ENCODE results near the gene WDFY2. TPM values are rescaled to one million over a fixed set of nuclear protein-coding genes. Genes with fewer than 3 reads are reported as not detected.
A peak's percentile ranks its signal among the peaks of the same experiment; 100 is the strongest.

WDFY2 gene
- polyA plus RNA-seq, 6 donors from 2014 or later, result 7.6 to 13.6 (median 8.0) TPM

- H3K27me3 Mint-ChIP-seq, result no peaks in the 10 kb centered on the region
Measured at GRCh38 chr13:51805925-51806324, 221.7 kb downstream of the WDFY2 start.

GRCh38 chr13:51806566-51806965 lies 222.3 kb downstream of the WDFY2 start:
- H3K4me3 Mint-ChIP-seq, result peak overlapping the region in 1 of 8 donors; percentile 86
- peak overlapping the region in 3 of 6 donors; percentile 71 to 99 (median 90) for H3K27ac Mint-ChIP-seq
- ATAC-seq (ENCODE audit: low read depth in 2 of 2), result no peak
- DNase-seq, result no peak
- H3K4me1 Mint-ChIP-seq, result peaks cover 25 to 49% (median 34%) of the 10 kb centered on the region in 3 donors
- H3K36me3 Mint-ChIP-seq, result no peaks in the 10 kb centered on the region
- peaks cover 0 to 5% (median 0%) of the 10 kb centered on the region in 7 donors for H3K9me3 Mint-ChIP-seq
- H3K27me3 Mint-ChIP-seq, result no peaks in the 10 kb centered on the region

More at GRCh38 chr13:51805925-51806324, 221.7 kb downstream of the WDFY2 start:
- H3K4me1 Mint-ChIP-seq, result peaks cover 22 to 43% (median 33%) of the 10 kb centered on the region in 3 donors
- H3K27ac Mint-ChIP-seq, result peak overlapping the region in 4 of 6 donors; percentile 75 to 99 (median 88)
- DNase-seq (no peak), ATAC-seq (ENCODE audit: low read depth in 2 of 2) (no peak)
- peak overlapping the region in 1 of 8 donors; percentile 86 for H3K4me3 Mint-ChIP-seq
- no peaks in the 10 kb centered on the region for H3K36me3 Mint-ChIP-seq
- peaks cover 0 to 5% (median 0%) of the 10 kb centered on the region in 7 donors for H3K9me3 Mint-ChIP-seq

- Mint-ChIP-seq H3K27ac (peak overlapping the region in 2 of 6 donors; percentile 47 to 99), H3K4me3 (peak overlapping the region in 1 of 8 donors; percentile 86), H3K27me3 (no peaks in the 10 kb centered on the region), H3K36me3 (no peaks in the 10 kb centered on the region), H3K4me1 (peaks cover 27 to 51% (median 38%) of the 10 kb centered on the region in 3 donors), H3K9me3 (peaks cover 0 to 5% (median 0%) of the 10 kb centered on the region in 7 donors)
- no peak for DNase-seq
- no peak for ATAC-seq (ENCODE audit: low read depth in 2 of 2)
Measured at GRCh38 chr13:51807041-51807440, 222.8 kb downstream of the WDFY2 start.

GRCh38 chr13:51808811-51809210 lies 224.5 kb downstream of the WDFY2 start:
- H3K4me1 Mint-ChIP-seq, result peaks cover 27 to 39% (median 36%) of the 10 kb centered on the region in 3 donors
- no peaks in the 10 kb centered on the region for H3K36me3 Mint-ChIP-seq
- DNase-seq, result no peak
- H3K4me3 Mint-ChIP-seq, result peak overlapping the region in 1 of 8 donors; percentile 18
- no peak overlapping the region for H3K27ac Mint-ChIP-seq
- peaks cover 0 to 5% (median 0%) of the 10 kb centered on the region in 7 donors for H3K9me3 Mint-ChIP-seq
- ATAC-seq (ENCODE audit: low read depth in 2 of 2), result no peak
- H3K27me3 Mint-ChIP-seq, result no peaks in the 10 kb centered on the region

DNA sequence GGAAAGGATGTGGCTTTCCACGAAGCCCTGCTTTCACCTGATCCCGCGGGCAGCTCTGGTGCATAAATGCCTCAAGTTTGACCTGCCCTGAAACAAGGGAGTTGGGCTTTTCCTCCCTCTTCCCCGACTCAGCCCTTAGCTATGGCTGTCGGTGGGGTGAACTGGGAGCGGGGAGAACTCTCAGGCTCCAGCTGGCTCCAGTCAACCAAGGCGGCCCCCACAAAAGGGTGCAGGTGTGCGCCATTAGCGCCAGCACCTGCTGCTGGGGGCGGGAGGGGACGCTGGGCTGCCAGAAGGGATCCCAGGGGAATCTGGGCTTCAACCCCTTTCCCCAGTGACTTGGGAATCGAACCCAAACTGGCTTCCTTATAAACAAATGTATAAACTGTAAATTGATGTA lies 226.8 kb downstream of the WDFY2 start:
- no peaks in the 10 kb centered on the region for H3K27me3 Mint-ChIP-seq
- peak overlapping the region in 1 of 8 donors; percentile 22 for H3K4me3 Mint-ChIP-seq
- peaks cover 0 to 5% (median 0%) of the 10 kb centered on the region in 7 donors for H3K9me3 Mint-ChIP-seq
- H3K27ac Mint-ChIP-seq, result peak overlapping the region in 2 of 6 donors; percentile 6 to 80
- DNase-seq, result no peak
- no peak for ATAC-seq (ENCODE audit: low read depth in 2 of 2)
- H3K36me3 Mint-ChIP-seq, result no peaks in the 10 kb centered on the region
- peaks cover 20 to 35% (median 25%) of the 10 kb centered on the region in 3 donors for H3K4me1 Mint-ChIP-seq

DNA sequence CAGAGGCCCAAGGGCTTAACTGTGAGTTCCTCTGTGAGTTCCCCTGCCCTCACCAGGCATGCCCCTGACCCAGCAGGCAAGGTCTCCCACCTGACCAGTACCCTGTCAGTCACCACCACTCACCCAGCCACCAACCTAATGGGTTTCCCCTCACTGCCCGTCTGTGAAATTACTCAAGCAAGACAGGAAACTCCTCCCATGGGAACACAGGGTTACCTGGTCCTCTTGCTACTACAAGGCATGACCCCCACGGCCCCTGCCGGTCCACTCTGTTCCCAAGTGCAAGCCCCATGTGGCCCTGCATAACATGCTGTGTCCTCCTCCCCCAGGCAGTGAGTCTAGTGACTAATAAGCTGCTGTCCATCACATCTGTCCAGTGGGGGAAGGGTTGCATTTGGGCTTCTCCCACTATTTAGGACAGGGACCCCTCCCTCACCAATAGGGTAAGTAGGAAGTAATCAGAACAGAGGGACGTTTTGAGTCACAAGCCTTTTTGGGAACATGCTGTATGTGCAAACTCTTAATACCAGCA lies 227.7 kb downstream of the WDFY2 start:
- no peaks in the 10 kb centered on the region for H3K36me3 Mint-ChIP-seq
- peak overlapping the region in 3 of 6 donors; percentile 26 to 88 (median 52) for H3K27ac Mint-ChIP-seq
- DNase-seq, result no peak
- peaks cover 0 to 5% (median 0%) of the 10 kb centered on the region in 7 donors for H3K9me3 Mint-ChIP-seq
- H3K4me3 Mint-ChIP-seq, result no peak overlapping the region
- peaks cover 16 to 34% (median 20%) of the 10 kb centered on the region in 3 donors for H3K4me1 Mint-ChIP-seq
- ATAC-seq (ENCODE audit: low read depth in 2 of 2), result no peak
- no peaks in the 10 kb centered on the region for H3K27me3 Mint-ChIP-seq

GRCh38 chr13:51814071-51814470 lies 229.8 kb downstream of the WDFY2 start:
- ATAC-seq (ENCODE audit: low read depth in 2 of 2) (no peak), DNase-seq (no peak)
- H3K4me3 Mint-ChIP-seq, result no peak overlapping the region
- no peaks in the 10 kb centered on the region for H3K27me3 Mint-ChIP-seq
- peaks cover 0 to under 1% (median 0%) of the 10 kb centered on the region in 7 donors for H3K9me3 Mint-ChIP-seq
- peaks cover 20 to 38% (median 24%) of the 10 kb centered on the region in 3 donors for H3K4me1 Mint-ChIP-seq
- H3K27ac Mint-ChIP-seq, result peak overlapping the region in 2 of 6 donors; percentile 63 to 68
- no peaks in the 10 kb centered on the region for H3K36me3 Mint-ChIP-seq

DNA sequence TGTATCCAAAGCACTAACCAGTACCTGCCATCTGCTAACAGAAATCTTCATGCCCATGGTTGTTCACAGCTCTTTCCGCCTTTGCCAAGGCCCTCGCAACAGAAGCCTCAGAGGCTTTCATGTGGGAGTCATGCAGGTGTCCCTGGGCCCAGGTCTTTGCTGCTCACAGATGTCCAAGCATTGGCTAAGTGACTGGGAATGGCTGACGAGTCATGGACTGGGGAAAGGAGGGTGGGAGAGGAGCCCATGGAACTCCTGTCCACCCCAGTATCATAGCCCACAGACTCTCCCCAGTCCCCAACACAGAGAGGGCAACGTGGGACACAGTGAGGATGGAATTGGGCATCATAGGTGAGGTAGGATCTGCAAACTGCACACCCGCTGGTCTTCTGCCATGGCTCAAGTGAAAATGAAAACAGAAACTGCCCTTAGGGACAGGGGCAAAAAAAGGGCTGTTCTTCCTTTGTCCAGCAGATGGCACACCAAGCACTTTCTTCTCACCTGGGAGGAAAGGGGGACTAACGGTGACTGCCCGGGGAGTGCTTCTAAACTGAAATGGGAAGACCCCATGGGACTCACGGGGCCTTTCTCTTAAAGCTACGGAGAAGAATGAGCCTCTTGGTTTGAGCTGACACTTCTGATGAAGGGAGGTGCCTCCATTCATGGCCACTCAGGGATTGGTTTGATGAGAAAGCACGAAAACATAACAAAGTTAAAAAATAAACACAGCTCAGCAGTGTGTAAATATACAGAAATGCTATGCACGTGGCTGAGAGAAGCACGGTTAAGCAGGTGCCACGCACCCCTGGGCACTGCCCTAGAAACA lies 230.8 kb downstream of the WDFY2 start:
- Mint-ChIP-seq H3K4me3 (peak overlapping the region in 5 of 8 donors; percentile 28 to 71 (median 48)), H3K36me3 (no peaks in the 10 kb centered on the region), H3K27me3 (no peaks in the 10 kb centered on the region), H3K9me3 (no peaks in the 10 kb centered on the region), H3K27ac (peak overlapping the region in 4 of 6 donors; percentile 44 to 64 (median 58)), H3K4me1 (peaks cover 28 to 48% (median 30%) of the 10 kb centered on the region in 3 donors)
- peak; percentile 89 to 90 for ATAC-seq (ENCODE audit: low read depth in 2 of 2)
- peak; percentile 79 for DNase-seq

DNA sequence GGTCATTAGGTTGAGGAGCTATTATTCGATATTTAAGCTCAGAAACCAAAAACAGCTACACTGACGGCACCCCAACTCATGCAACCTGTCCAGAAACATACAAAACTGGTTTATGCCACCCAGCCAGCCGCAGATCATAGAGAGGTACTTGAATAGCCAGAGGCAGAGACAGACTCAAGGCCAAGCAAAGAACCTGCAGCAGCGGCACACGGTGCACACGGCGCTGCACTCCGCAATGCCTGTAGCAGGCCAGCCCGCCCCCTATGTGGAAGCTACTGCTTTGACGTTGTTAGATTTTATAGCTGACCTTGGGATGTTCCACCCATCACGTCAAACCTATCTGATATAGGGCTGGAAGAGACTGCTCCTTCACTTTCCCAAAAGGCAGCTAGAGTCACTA lies 231.6 kb downstream of the WDFY2 start:
- ATAC-seq (ENCODE audit: low read depth in 2 of 2), result no peak
- Mint-ChIP-seq H3K4me1 (peaks cover 28 to 54% (median 38%) of the 10 kb centered on the region in 3 donors), H3K9me3 (no peaks in the 10 kb centered on the region), H3K27me3 (no peaks in the 10 kb centered on the region), H3K36me3 (no peaks in the 10 kb centered on the region), H3K27ac (no peak overlapping the region), H3K4me3 (no peak overlapping the region)
- no peak for DNase-seq

GRCh38 chr13:51816604-51817249 lies 232.5 kb downstream of the WDFY2 start:
- Mint-ChIP-seq H3K4me1 (peaks cover 30 to 54% (median 44%) of the 10 kb centered on the region in 3 donors), H3K27ac (peak overlapping the region in 3 of 6 donors; percentile 15 to 29 (median 17)), H3K27me3 (no peaks in the 10 kb centered on the region), H3K36me3 (no peaks in the 10 kb centered on the region), H3K9me3 (no peaks in the 10 kb centered on the region), H3K4me3 (no peak overlapping the region)
- DNase-seq (no peak), ATAC-seq (ENCODE audit: low read depth in 2 of 2) (no peak)

Other genes with a start within 250 kb of the WDFY2 start
- under 1 TPM in 1 of 6 donors, not detected in 5; 0.57 TPM for gene SERPINE3, start 244.8 kb upstream of the WDFY2 start, polyA plus RNA-seq (ENCODE audit: low read depth in 6 of 6)
- 10 to 100 TPM; 20.6 to 33.5 (median 26.7) TPM for gene INTS6, start 131.4 kb upstream of the WDFY2 start, polyA plus RNA-seq (ENCODE audit: low read depth in 6 of 6)
- gene DHRS12, start 219.7 kb downstream of the WDFY2 start, polyA plus RNA-seq (ENCODE audit: low read depth in 6 of 6), result 10 to 100 TPM; 18.5 to 26.6 (median 22.3) TPM